NCI-H1417 treated with DMSO at 0.1 percent for 48 hours (cell line): Measurements from ENCODE around the gene OSTF1.

Experiments used
- DNase-seq: peaks from one replicate; lab custom pipeline; 2025; lab: John Stamatoyannopoulos, UW

Gene OSTF1, protein sequence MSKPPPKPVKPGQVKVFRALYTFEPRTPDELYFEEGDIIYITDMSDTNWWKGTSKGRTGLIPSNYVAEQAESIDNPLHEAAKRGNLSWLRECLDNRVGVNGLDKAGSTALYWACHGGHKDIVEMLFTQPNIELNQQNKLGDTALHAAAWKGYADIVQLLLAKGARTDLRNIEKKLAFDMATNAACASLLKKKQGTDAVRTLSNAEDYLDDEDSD

GRCh38 chr9:75087824-75088645 is at the start of gene OSTF1, which contains the start of gene NMRK1:
TSS of gene OSTF1 (plus strand) at chr9:75088514. CDS start at chr9:75088693, 179 bp downstream.
TSS of gene NMRK1 (minus strand) at chr9:75088155. CDS start at chr9:75083115, 5,040 bp downstream.
- peak; percentile 88 for DNase-seq

DNA sequence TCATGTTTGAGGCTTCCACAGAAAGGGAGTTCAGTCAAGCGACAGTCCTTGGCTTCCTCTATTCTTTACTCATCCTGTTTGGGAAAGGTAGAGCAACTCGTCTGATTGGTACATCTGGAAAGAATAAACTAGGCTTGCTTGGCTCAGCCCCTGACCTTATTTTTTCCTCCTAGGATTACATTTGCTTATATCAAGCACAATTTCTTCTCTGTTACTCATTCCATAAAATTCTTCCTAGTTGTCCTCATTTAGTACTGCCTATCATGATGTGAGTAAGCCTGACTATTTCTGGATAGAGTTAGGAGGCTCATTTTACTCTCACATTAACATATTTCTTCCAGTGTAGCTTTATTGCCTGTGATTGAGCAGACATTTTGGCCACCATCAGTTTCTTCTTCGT is 49.3 kb upstream of the OSTF1 start:
- DNase-seq = no peak

DNA sequence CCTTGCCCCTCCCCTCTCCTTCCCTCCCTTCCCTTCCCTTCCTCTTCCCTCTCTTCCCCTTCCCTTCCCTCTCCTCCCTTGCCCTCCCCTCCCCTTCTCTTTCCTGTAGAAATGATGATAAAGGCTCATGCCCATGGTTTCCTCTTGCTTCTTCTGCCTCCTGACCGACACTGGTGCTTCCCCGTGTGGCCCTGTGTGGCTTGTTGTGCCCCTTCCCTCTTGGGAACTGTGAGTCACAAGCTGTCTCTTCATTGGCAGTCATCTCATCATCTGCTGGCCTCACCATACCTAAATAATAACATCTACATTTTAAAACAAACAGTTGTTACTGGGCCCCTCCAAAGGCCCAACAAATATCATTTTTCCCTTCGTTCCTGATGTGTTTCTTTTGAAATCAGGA is 48.5 kb upstream of the OSTF1 start:
- no peak for DNase-seq

DNA sequence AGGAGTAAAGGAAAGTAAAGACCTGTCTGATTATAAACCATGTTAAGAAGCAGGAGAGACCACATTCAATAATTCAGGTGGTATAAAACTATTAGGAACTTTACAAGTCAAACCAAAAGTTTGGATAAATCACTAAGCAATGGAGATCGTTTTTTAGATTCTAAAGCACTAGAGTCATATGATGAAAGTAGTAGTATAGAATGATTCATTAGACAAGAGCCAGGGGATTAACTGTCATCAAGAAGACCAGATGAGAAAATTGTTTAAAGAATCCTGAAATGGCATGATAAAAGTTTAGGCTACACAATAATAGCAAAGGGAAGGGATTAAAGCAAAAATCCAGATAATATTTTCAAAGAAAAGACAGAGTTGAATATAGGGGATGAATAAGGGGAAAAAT is 47.3 kb upstream of the OSTF1 start:
- DNase-seq = no peak

DNA sequence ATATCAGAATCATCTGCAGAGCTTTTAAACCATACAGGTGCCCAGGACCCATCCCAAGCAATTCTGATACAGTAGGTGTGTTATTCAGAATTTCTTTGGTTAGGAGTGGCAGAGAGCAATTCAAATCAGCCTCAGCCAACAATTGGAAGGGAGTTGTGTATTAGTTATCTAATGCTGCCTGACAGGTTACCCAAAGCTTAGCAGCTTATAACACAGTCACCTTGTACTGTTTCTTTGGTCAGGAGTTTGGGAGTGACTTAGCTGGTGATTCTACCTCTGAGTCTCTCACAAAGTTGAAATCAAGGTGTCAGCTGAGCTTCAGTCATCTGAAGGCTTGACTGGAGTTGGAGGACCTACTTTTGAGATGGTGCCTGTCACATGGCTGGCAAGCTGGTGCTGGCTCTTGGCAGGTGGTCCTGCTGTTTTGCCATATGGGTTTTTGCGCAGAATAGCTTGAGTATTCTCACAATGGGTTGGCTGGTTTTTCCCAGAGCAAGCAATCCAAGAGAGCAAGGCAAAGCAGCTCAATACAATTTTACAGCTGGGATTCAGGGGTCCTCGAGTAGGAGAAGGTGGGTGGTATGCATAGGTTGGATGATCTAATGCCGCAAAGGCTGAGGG is 41.5 kb upstream of the OSTF1 start:
- no peak for DNase-seq

- DNase-seq = no peak
Observed at GRCh38 chr9:75047506-75047905, 40.8 kb upstream of the OSTF1 start.

DNA sequence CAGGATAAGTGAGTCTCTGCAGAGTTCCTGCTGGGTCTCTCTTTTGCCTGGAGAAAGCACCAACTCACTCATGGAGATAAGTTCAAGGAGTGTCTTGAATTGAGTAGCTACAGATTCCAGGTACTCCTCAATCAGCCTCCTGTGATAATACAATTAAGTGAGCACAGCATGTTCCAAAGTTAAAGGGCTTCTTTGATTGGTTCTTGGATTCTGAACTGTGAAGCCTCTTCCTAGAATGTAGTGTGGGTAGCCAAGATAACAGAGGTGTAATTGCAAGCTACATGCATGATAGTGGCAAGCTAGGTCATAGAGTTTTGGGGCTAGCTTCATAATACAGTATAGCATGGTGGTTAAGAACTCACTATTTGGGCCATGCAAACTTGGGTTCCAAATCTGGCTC is 37.0 kb upstream of the OSTF1 start:
- no peak for DNase-seq

- DNase-seq = no peak
Observed at GRCh38 chr9:75053869-75054268, 34.4 kb upstream of the OSTF1 start.

GRCh38 chr9:75054368-75055001 is 33.8 kb upstream of the OSTF1 start:
- no peak for DNase-seq

DNA sequence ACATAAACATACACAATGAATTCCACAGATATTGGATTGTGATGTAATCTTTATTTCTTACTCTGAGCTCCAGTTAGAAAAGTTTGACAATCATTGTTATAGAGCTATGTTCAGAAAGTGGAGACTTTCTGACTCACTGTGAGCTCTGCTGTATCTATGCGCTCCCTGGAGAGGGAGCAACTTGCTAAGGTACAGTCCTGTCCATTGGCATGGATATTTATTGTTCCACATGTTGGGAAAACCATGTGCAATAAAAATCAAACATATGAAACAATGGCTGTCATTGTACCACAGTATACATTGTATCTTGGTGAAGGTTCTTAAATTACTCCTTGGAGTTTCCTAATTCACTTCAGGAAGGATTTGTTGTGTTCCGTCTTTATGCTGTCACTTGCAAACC is 27.1 kb upstream of the OSTF1 start:
- no peak for DNase-seq

DNA sequence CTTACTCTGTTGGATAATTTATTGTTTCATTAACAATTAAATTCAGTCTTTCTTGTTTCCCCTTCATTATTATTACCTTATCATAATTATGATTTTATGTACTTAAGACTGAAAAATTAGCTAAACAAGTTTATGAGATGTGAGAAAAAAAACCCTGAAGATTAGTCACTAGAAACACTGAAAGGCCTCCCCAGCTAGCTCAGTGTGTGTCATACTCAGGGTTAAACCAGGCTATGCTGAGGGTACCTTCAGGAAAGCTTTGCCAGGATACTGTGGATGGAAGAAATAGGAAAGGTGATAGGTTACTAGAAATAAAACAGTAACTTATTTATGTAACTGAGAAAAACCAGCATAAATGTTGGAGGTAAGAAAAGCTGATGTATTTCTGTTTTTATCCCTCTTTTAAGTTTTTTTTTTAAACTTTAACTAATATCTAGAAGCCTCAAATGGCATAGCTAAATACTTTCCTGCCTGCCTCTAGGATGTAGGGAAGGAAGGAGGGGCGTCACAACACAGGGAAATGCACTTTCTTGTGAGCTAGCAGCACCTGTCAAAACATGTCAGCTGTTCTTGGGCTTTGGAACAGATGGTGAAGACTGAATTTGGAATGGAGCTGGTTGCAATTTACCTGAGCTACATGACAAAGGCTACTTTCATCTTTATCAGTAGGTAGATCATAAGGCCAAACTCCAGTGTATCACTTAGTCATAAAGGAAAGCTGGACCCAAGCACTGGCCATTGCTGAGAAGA is 24.6 kb upstream of the OSTF1 start:
- no peak for DNase-seq

DNA sequence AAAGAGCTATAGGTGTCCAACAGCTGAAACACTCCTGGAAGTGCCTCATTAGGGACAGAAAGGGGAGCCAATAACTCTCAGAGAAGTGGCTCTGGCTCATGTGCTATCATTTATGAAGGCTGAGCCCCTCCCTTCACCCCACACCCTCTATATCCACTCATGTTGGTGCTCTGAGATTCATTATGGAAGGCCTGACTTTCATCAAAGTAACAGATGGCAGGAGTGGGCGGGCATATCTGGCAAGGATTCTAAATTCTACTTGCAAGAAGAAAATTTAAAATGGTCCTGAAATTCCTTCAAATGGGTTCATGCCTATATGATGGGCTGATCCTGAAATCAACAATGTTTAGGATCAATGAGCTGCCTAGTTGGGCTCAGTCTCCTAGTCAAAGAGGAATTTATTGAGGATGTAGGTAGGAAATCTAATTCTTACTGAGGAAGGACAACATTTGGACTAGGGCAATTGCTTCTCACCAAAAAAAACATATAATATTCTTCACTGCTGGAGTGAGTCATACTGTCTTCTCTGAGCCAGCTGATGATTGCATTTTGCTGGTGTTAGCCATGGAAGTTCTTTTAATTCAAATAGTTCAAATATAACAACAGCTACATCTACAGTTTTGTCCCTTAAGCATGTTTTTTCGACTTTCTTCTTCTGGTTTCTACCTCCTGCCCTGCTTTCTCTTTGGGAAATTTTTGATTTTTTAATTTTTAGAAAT is 23.8 kb upstream of the OSTF1 start:
- no peak for DNase-seq

- DNase-seq = no peak
Observed at GRCh38 chr9:75065510-75065909, 22.8 kb upstream of the OSTF1 start.

GRCh38 chr9:75067894-75068293 is 20.4 kb upstream of the OSTF1 start:
- DNase-seq = no peak

DNA sequence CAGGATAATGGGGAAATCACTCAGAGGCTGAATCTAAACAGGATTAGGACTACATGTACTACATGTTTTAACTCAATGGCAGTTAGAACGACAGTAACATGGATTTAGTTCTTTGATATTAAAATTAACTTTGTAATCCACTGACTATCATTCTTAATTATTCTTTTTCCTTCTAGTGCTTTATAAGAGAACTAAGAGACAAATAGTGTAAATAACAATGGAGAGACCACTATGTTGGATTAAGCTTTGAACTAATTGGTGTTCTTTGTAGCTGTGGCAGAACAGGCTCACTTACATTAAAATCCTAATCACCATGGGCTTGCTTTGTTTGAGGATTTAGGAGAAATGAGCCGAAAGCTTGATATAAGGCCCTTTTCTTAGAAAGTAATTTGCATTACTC is 19.1 kb upstream of the OSTF1 start:
- DNase-seq = no peak

DNA sequence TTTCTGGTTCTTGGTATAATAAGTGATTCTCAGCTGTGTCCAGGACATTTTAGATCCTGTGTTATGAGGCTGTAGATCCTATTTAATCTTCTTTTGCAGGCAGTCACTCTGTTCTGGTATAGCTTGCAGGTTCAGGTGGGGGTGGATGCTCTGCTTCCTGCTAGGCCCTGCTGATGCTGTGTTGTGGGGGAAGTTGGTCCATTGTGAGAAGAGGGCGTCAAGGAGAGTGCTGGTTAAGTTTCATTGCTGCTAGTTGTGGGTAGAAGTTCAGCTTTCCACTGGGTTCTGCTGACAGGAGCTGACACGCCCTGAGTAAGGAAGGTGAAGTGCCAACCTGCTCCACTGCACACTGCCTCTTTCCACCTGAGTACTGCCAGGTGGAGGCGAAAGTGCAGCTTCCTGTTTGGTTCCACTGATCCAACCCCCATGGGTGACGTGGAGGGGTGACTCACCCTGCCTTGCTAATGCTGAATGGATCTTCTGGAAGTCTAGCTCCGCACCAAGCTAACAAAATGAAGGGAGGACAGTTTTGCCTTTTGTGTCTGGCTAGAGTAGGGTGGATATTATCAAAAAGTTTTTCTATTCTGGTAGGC is 16.7 kb upstream of the OSTF1 start:
- DNase-seq = no peak

DNA sequence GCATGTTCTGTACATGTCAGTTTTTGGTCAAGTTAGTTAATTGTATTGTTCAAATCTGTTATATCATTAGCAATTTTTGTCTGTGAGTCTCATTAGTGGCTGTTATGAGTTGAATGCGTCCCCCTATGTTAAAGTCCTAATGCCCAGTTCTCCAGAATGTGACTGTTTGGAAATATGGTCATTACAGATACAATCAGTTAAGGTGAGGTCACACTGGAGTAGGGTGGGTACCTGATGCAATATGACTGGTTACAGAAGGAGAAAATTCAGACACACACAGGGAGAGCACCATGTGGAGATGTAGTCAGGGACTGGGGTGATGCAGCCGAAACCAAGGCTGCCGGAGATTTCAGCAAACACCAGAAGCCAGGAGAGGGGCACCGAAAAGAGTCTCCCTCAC is 15.4 kb upstream of the OSTF1 start:
- DNase-seq = no peak

DNA sequence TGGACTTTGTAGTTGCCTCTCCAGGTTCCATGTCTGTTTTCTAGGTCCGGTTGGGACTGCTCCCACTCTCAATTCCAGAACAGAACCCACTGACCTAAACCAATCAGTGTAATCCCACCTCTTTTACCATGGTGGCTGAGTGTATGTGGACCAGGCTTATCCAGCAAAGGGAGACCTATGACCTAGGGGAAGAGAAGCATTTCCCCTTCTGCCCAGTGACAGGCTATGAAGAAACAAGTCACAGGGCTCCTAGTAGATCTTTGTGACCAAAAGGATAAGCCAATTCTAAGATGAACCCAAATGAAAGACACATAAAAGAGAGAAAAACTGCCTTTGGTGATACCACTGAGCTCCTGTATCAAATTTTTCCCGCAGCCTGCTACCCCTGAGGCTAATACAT is 6.7 kb upstream of the OSTF1 start:
- DNase-seq = no peak

- no peak for DNase-seq
Observed at GRCh38 chr9:75083188-75083970, 4.9 kb upstream of the OSTF1 start.

DNA sequence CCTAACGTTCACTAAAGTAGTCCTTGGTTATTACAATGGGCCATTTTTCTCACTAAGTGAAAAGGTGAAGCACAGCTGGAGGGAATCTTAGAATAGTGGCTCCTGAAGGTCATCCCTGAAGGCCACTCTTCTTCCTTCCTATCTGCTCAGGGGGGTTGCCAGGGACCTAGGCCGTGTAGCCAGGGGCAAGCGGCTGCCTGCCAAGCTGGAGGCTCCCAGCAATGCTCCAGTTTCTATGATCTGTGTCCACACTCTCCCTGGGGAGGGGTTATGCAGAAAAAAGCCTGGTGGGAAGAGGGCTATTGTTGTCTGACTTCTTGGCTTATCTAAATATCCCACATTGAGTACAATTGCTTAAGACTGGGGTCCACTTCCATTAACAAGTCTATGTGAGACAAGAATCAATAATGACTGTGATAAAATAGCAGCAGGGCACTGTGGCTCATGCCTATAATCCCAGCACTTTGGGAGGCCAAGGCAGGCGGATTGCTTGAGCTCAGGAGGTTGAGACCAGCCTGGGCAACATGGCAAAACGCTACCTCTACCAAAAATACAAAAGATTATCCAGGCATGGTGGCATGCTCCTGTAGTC is 4.1 kb upstream of the OSTF1 start:
- DNase-seq = no peak
